Hepatocyte (in vitro differentiated cells): ENCODE results near the gene PLSCR1.

Experiments used
- EZH2 ChIP-seq: fragments of 200-600 bp; sonication (generic); IDR thresholded peaks from 2 replicates; pipeline ENCODE4 v1.6.1; 2016; ENCODE audit warnings: antibody characterized with exemption, mild to moderate bottlenecking, borderline replicate concordance
- EZH2phosphoT487 ChIP-seq: fragments of 200-600 bp; sonication (generic); IDR thresholded peaks from one replicate; pipeline ENCODE4 v1.6.1; 2018; ENCODE audit warnings: antibody characterized with exemption, mild to moderate bottlenecking, low read depth, moderate library complexity; ENCODE audit not compliant: unreplicated experiment, severe bottlenecking
- TF ChIP-seq, protein P1 (sequence below): fragments of 200-600 bp; sonication (generic); IDR thresholded peaks from 2 replicates; pipeline ENCODE4 v1.5.1; 2016; ENCODE audit warnings: antibody characterized with exemption, mild to moderate bottlenecking; ENCODE audit not compliant: poor library complexity

DNA sequence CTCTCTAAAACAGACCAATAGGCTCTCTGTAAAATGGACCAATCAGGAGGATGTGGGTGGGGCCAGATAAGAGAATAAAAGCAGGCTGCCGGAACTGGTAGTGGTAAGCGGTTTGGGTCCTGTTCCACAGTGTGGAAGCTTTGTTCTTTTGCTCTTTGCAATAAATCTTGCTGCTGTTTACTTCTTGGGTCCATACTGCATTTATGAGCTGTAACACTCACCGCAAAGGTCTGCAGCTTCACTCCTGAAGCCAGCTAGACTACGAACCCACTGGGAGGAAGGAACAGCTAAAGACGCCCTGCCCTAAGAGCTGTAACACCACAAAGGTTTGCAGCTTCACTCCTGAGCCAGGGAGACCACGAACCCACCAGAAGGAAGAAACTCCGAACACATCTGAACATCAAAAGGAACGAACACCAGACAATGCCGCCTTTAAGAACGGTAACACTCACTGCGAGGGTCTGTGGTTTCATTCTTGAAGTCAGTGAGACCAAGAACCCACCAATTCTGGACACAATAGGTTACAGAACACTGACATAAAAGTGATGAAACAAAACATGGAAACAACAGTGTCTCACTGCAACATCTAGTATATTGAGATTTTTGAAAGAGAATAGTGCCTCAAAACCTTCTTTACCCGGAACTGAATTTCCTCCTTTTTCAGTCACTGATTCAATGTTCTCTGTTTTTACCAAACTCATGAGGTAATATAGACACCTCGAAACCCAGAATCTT is 46.2 kb downstream of the PLSCR1 start:
- TF ChIP-seq, protein P1, sequence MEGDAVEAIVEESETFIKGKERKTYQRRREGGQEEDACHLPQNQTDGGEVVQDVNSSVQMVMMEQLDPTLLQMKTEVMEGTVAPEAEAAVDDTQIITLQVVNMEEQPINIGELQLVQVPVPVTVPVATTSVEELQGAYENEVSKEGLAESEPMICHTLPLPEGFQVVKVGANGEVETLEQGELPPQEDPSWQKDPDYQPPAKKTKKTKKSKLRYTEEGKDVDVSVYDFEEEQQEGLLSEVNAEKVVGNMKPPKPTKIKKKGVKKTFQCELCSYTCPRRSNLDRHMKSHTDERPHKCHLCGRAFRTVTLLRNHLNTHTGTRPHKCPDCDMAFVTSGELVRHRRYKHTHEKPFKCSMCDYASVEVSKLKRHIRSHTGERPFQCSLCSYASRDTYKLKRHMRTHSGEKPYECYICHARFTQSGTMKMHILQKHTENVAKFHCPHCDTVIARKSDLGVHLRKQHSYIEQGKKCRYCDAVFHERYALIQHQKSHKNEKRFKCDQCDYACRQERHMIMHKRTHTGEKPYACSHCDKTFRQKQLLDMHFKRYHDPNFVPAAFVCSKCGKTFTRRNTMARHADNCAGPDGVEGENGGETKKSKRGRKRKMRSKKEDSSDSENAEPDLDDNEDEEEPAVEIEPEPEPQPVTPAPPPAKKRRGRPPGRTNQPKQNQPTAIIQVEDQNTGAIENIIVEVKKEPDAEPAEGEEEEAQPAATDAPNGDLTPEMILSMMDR = no peak
- TF ChIP-seq EZH2 (no peak), EZH2phosphoT487 (no peak)
